Dendritic cell treated with granulocyte-macrophage colony-stimulating factor and Interleukin-4, amounts not matched to agents 40 ng/mL and 50 ng/mL, for 4 days (primary cell): ENCODE measurements around the gene ARSG.
"Not testable (repeated sequence)": the region's sequence is repeated elsewhere in the genome, so short reads cannot be mapped to it uniquely, and the experiment has no call there.

Source experiments
- H3K27ac Mint-ChIP-seq: one replicate; pipeline ENCODE4 v1.8.0; 2022; ENCODE audit warnings: mild to moderate bottlenecking, mixed read lengths
- H3K27me3 Mint-ChIP-seq: one replicate; pipeline ENCODE4 v1.8.0; 2022; ENCODE audit warnings: mild to moderate bottlenecking, mixed read lengths
- H3K36me3 Mint-ChIP-seq: one replicate; pipeline ENCODE4 v1.8.0; 2022; ENCODE audit warnings: low read depth, mixed read lengths
- H3K4me1 Mint-ChIP-seq: one replicate; pipeline ENCODE4 v1.8.0; 2022; ENCODE audit warnings: low read depth, mixed read lengths
- H3K4me3 Mint-ChIP-seq: one replicate; pipeline ENCODE4 v1.8.0; 2022; ENCODE audit warnings: mild to moderate bottlenecking, moderate library complexity, mixed read lengths
- H3K9me3 Mint-ChIP-seq: one replicate; pipeline ENCODE4 v1.8.0; 2022; ENCODE audit warnings: mixed read lengths
- intact Hi-C: fragments of 100-400 bp; cut with micrococcal nuclease; formaldehyde crosslinking; loops from one replicate; pipeline ENCODE4 v1.15.0; 2022

Gene ARSG

GRCh38 chr17:68365469-68365868, 74.2 kb downstream of the ARSG start:
- Mint-ChIP-seq H3K4me1 (peaks cover 6% of the 10 kb centered on the region), H3K9me3 (no peaks in the 10 kb centered on the region), H3K27me3 (no peaks in the 10 kb centered on the region), H3K36me3 (peaks cover 60% of the 10 kb centered on the region), H3K27ac (no peak overlapping the region), H3K4me3 (no peak overlapping the region)
- intact Hi-C loops: no loop called here

- intact Hi-C loops: no loop called here
- Mint-ChIP-seq H3K4me1 (peaks cover 4% of the 10 kb centered on the region), H3K9me3 (peaks cover 9% of the 10 kb centered on the region), H3K36me3 (peaks cover 66% of the 10 kb centered on the region), H3K27me3 (no peaks in the 10 kb centered on the region), H3K27ac (no peak overlapping the region), H3K4me3 (no peak overlapping the region)
Measured at GRCh38 chr17:68368387-68368786, 77.1 kb downstream of the ARSG start.

GRCh38 chr17:68375566-68375965, 84.3 kb downstream of the ARSG start:
- Mint-ChIP-seq H3K36me3 (peaks cover 20% of the 10 kb centered on the region), H3K4me3 (no peak overlapping the region), H3K9me3 (peaks cover 9% of the 10 kb centered on the region), H3K27ac (no peak overlapping the region), H3K27me3 (no peaks in the 10 kb centered on the region), H3K4me1 (peaks cover 20% of the 10 kb centered on the region)
- intact Hi-C loops: no loop called here

GRCh38 chr17:68376178-68376577, 84.9 kb downstream of the ARSG start:
- Mint-ChIP-seq H3K4me1 (peaks cover 26% of the 10 kb centered on the region), H3K36me3 (peaks cover 14% of the 10 kb centered on the region)
- H3K27ac Mint-ChIP-seq, intact Hi-C loops, H3K27me3 Mint-ChIP-seq, H3K9me3 Mint-ChIP-seq, H3K4me3 Mint-ChIP-seq: not testable (repeated sequence)

- intact Hi-C loops: loop anchor here (2.0 kb wide), 1 partner anchor 89 kb away; no protein-coding TSS in a partner anchor
- peak overlapping the region; percentile 55 for H3K27ac Mint-ChIP-seq
- H3K27me3 Mint-ChIP-seq: no peaks in the 10 kb centered on the region
- H3K9me3 Mint-ChIP-seq: no peaks in the 10 kb centered on the region
- no peaks in the 10 kb centered on the region for H3K36me3 Mint-ChIP-seq
- peak overlapping the region; percentile 51 for H3K4me3 Mint-ChIP-seq
- H3K4me1 Mint-ChIP-seq: peaks cover 35% of the 10 kb centered on the region
Measured at GRCh38 chr17:68377771-68378267, 86.5 kb downstream of the ARSG start.

DNA sequence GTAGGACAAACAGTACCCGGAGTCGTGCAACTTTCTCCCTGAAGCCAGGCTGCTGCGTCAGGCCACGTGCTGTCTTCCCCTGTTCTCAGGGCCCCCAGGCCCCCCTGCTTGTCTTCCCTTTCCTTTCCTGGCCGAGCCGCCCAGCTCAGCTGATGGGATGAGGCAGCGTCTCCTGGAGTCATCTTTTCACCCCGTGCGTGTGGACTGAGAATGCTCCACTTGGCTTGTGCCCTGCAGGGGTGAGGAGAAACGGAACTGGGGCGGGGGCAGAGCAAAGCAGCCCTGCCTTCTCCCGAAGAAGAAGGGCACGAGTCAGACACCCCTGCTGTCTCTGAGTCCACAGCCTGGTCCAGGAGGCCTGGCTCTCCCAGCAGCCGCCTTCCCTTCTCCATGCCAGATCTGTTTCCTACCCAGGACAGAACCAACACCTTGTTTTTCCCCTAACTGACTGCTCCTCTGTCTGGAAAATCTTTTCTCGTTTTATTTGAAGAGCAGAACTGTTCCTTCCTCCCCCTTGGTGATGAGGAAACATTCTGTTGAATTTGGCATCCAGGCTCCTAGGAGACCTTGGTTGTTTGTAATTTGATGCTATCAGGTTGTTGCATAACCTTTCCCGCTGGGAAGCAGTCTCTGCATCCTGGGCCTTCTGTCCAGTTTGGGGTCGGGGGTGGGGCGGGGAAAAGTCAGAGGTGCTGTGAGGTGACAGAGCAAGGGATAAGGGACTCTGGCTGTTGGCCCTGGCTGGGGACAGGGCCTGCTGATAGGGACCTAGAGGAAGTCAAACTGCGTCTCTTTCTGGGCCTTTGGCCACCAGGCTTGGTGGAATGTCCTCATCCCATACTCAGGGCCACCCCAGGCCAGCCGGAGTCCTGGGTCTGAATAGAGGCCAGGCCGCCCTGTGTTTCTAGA, 87.2 kb downstream of the ARSG start:
- peak overlapping the region; percentile 55 for H3K27ac Mint-ChIP-seq
- peaks cover 38% of the 10 kb centered on the region for H3K4me1 Mint-ChIP-seq

DNA sequence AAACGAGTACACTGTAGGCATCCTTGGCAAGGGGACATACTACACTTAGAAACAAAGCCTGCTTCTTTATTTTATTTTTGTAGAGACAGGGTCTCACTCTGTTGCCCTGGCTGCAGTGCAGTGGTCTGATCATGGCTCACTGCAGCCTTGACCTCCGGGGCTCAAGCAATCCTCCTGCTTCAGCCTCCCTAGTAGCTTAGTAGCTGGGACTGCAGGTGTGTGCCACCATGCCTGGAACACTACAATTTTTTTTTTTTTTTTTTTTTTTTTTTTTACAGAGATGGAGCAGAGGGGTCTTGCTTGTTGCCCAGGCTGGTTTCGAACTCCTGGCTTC, 87.8 kb downstream of the ARSG start:
- intact Hi-C loops: loop anchor here (2.0 kb wide), 1 partner anchor 90 kb away; no protein-coding TSS in a partner anchor

More for the DNA sequence above, 87.2 kb downstream of the ARSG start:
- intact Hi-C loops: loop anchor here (2.0 kb wide), 1 partner anchor 90 kb away; no protein-coding TSS in a partner anchor
- H3K4me3 Mint-ChIP-seq: peak overlapping the region; percentile 5
- H3K9me3 Mint-ChIP-seq: no peaks in the 10 kb centered on the region
- no peaks in the 10 kb centered on the region for H3K27me3 Mint-ChIP-seq
- no peaks in the 10 kb centered on the region for H3K36me3 Mint-ChIP-seq

DNA sequence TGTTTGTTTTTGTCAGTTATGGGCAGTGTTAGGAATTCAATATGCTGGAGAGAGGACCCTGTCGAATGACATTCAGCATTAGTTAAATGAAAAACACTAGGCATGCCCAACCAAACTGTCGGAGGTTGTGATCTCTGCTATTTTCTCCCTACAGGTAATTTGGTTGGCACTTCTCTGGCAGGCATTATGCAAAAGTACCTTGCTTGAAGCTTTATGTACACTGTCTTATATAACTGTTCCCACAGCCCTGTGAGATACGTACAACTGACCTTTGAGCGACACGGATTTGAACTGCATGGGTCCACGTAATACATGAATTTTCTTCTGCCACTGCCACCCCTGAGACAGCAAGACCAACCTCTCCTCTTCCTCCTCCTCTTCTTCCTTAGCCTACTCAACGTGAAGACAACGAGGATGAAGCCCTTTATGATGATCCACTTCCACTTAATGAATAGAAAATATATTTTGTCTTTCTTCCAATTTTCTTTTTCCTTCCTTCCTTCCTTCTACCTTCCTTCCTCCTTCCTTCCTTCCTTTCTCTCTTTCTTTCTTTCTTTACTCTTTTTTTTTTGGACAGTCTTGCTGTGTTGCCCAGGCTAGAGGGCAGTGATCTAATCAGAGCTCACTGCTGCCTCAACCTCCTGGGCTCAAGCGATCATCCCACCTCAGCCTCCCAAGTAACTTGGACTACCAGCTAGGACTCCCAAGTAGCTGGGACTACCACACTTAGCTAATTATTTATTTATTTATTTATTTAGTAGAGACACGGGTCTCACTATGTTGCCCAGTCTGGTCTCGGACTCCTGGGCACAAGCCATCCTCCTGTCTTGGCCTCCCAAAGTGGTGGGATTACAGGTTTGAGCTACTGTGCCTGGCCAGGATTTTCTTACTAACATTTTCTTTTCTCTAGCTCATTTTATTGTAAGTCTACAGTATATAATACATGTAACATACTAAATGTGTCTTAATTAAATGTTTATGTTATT, 88.7 kb downstream of the ARSG start:
- no peaks in the 10 kb centered on the region for H3K27me3 Mint-ChIP-seq
- peaks cover 49% of the 10 kb centered on the region for H3K4me1 Mint-ChIP-seq
- intact Hi-C loops: loop anchor here (2.0 kb wide), 1 partner anchor 91 kb away; no protein-coding TSS in a partner anchor
- no peaks in the 10 kb centered on the region for H3K36me3 Mint-ChIP-seq
- H3K9me3 Mint-ChIP-seq: no peaks in the 10 kb centered on the region
- H3K4me3 Mint-ChIP-seq: no peak overlapping the region
- no peak overlapping the region for H3K27ac Mint-ChIP-seq

More for the DNA sequence above, 87.8 kb downstream of the ARSG start:
- H3K27me3 Mint-ChIP-seq: no peaks in the 10 kb centered on the region
- no peaks in the 10 kb centered on the region for H3K9me3 Mint-ChIP-seq
- H3K27ac Mint-ChIP-seq: peak overlapping the region; percentile 55
- no peaks in the 10 kb centered on the region for H3K36me3 Mint-ChIP-seq
- H3K4me3 Mint-ChIP-seq: no peak overlapping the region
- peaks cover 44% of the 10 kb centered on the region for H3K4me1 Mint-ChIP-seq

DNA sequence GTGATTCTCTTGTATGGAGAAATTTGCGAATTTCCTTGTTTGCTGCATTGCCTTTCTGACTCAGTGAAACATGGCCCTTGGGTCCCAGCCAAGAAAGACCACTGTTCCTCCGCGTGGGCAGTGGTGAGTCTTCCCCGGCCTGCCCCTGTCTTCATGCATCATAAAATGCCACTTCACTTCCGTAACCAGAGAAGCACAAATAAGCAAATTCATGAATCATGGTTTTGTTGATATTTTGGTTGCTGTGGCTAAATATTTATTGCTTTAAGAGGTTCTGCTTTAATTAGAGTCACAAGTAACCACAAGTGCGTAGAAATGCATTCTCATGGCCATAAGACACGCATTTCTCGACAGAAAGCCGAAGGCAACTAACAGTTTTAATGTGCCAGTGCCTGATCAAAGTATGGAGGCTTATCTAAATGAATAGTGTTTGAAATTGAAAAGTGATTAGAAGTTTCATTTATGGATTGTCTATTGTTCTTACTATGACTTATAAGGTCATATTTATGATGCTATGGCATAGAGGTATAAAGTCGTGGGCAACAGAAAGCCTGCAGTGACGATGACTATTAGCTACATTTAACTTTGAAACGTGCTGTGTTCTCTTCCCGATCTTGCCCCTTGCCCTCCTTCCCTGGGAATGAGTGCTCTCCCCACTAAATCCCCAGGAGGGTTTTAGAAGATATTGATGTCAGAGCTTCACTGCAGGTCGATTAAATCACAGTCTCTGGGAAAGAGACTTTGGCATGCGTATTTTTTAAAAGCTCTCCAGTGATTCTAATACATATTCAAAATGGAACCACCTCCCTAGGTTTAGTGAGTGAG, 90.0 kb downstream of the ARSG start:
- intact Hi-C loops: no loop called here
- Mint-ChIP-seq H3K9me3 (no peaks in the 10 kb centered on the region), H3K4me1 (peaks cover 49% of the 10 kb centered on the region), H3K27me3 (no peaks in the 10 kb centered on the region), H3K4me3 (no peak overlapping the region), H3K27ac (peak overlapping the region; percentile 76), H3K36me3 (no peaks in the 10 kb centered on the region)

DNA sequence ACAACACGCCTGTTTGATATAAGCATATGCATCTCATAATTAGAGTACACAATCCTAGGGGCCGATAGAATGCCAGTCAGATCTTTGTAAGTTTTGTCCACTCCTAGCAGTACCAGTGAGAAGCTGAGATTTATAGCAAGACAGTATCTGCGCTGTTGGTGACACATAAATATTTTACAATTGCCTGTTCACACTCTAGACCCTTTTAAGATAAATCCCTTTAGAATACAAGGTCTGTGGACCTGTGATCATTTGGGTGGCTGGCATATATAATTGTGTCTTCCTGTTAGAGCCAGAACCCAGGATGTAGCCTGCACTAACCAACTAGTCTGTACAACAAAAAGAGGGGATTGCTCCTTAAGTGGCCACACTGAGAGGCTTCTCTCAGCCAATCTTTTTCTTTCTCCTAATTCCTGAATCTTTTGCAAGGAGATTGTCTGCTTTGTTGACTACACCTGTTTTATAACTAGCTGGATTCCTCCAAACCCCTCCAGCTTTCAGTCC, 91.3 kb downstream of the ARSG start:
- Mint-ChIP-seq H3K27ac (no peak overlapping the region), H3K4me1 (peaks cover 49% of the 10 kb centered on the region), H3K36me3 (no peaks in the 10 kb centered on the region), H3K9me3 (no peaks in the 10 kb centered on the region), H3K27me3 (no peaks in the 10 kb centered on the region), H3K4me3 (no peak overlapping the region)
- intact Hi-C loops: no loop called here

GRCh38 chr17:68383120-68383442, 91.8 kb downstream of the ARSG start:
- H3K9me3 Mint-ChIP-seq: no peaks in the 10 kb centered on the region
- H3K27me3 Mint-ChIP-seq: no peaks in the 10 kb centered on the region
- no peak overlapping the region for H3K27ac Mint-ChIP-seq
- intact Hi-C loops: no loop called here
- no peak overlapping the region for H3K4me3 Mint-ChIP-seq
- H3K36me3 Mint-ChIP-seq: no peaks in the 10 kb centered on the region
- peaks cover 44% of the 10 kb centered on the region for H3K4me1 Mint-ChIP-seq

DNA sequence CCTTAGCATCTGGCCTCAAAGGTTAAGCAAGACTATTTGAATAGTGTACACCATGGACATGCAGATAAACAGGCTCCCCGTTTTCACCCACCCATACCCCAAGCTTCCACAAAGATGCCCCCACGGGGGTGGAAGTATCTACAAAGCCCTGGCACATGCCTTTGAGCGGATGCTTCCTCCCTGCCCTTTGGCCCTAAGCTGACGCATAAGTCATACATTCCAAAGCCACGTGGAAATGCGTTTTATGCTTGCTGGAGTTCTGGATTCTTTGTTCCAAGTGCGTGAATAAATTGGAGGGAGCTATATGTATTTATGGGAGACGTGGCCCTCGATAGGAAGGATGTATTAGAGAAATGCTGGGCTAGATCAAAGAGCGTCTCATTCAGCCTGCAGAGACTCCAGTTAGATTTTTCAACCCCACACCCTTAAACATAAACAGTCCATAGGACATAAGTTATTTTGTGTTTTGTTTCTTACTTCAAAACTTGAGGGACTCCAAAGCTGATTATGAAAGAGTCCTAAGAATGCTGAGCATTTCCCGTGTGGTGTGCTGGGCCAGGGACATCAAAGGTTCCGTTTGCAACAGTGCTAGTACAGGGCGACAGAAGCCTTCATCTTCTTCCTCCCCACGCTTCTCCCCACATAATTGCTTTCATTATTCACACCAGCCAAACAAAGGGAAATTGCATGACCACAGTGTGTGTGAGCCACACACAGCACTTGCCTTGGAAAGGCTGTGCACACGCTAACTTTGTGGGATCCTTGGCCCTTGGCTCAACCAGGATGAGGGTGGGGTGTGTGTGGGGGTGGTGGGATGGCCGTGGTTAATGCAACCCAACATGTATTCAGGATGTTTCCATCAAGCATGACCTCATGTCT, 92.4 kb downstream of the ARSG start:
- Mint-ChIP-seq H3K27ac (no peak overlapping the region), H3K4me3 (no peak overlapping the region), H3K36me3 (no peaks in the 10 kb centered on the region), H3K4me1 (peaks cover 38% of the 10 kb centered on the region), H3K9me3 (no peaks in the 10 kb centered on the region), H3K27me3 (no peaks in the 10 kb centered on the region)
- intact Hi-C loops: no loop called here
